ENCODE results near the gene C11orf97. TPM values are rescaled to one million over a fixed set of nuclear protein-coding genes. Genes with fewer than 3 reads are reported as not detected.
"Not testable (repeated sequence)": the region's sequence is repeated elsewhere in the genome, so short reads cannot be mapped to it uniquely, and the experiment has no call there.

C11orf97 gene
- not detected for polyA plus RNA-seq (ENCODE audit: insufficient read length)

GRCh38 chr11:94511932-94512781 is at the start of gene C11orf97:
Gene C11orf97, plus strand, starts transcription at chr11:94512461. Its CDS starts 68 bp downstream, at chr11:94512529.
- DNase-seq (ENCODE audit: low read depth), result no peak

GRCh38 chr11:94469416-94469815 is 42.8 kb upstream of the C11orf97 start:
- no peak for DNase-seq (ENCODE audit: low read depth)

- peak; percentile 5 for DNase-seq (ENCODE audit: low read depth)
Observed at GRCh38 chr11:94472916-94473799, 39.1 kb upstream of the C11orf97 start.

- DNase-seq (ENCODE audit: low read depth), result no peak
Observed at GRCh38 chr11:94477624-94478023, 34.6 kb upstream of the C11orf97 start.

- no peak for DNase-seq (ENCODE audit: low read depth)
Observed at GRCh38 chr11:94481342-94481741, 30.9 kb upstream of the C11orf97 start.

GRCh38 chr11:94486068-94486467 is 26.2 kb upstream of the C11orf97 start:
- no peak for DNase-seq (ENCODE audit: low read depth)

GRCh38 chr11:94493281-94494125 is 18.8 kb upstream of the C11orf97 start, which contains the start of the genes ANKRD49 and MRE11:
Gene ANKRD49, plus strand, starts transcription at chr11:94493984. Its CDS starts 2,710 bp downstream, at chr11:94496694.
Gene MRE11, minus strand, starts transcription at chr11:94493844. Its CDS starts 1,043 bp downstream, at chr11:94492801.
- DNase-seq (ENCODE audit: low read depth), result peak; percentile 97

GRCh38 chr11:94494126-94494680 is 18.1 kb upstream of the C11orf97 start:
- DNase-seq (ENCODE audit: low read depth), result no peak

- no peak for DNase-seq (ENCODE audit: low read depth)
Observed at GRCh38 chr11:94500181-94500580, 12.1 kb upstream of the C11orf97 start.

- DNase-seq (ENCODE audit: low read depth), result no peak
Observed at GRCh38 chr11:94501522-94501921, 10.7 kb upstream of the C11orf97 start.

GRCh38 chr11:94504689-94505293 is 7.5 kb upstream of the C11orf97 start:
- DNase-seq (ENCODE audit: low read depth), result peak; percentile 17

GRCh38 chr11:94506513-94506912 is 5.7 kb upstream of the C11orf97 start:
- DNase-seq (ENCODE audit: low read depth), result not testable (repeated sequence)

GRCh38 chr11:94507485-94507884 is 4.8 kb upstream of the C11orf97 start:
- no peak for DNase-seq (ENCODE audit: low read depth)

- no peak for DNase-seq (ENCODE audit: low read depth)
Observed at GRCh38 chr11:94513091-94513490, 830 bp downstream of the C11orf97 start.

- DNase-seq (ENCODE audit: low read depth), result no peak
Observed at GRCh38 chr11:94515398-94515797, 3.1 kb downstream of the C11orf97 start.

GRCh38 chr11:94516725-94517124 is 4.5 kb downstream of the C11orf97 start:
- DNase-seq (ENCODE audit: low read depth), result no peak

- DNase-seq (ENCODE audit: low read depth), result no peak
Observed at GRCh38 chr11:94518300-94518699, 6.0 kb downstream of the C11orf97 start.

- no peak for DNase-seq (ENCODE audit: low read depth)
Observed at GRCh38 chr11:94519478-94520084, 7.3 kb downstream of the C11orf97 start.

GRCh38 chr11:94521684-94522083 is 9.4 kb downstream of the C11orf97 start:
- DNase-seq (ENCODE audit: low read depth), result no peak

- no peak for DNase-seq (ENCODE audit: low read depth)
Observed at GRCh38 chr11:94524341-94524740, 12.1 kb downstream of the C11orf97 start.

Measured in forelimb muscle (tissue), 1 donor.